Ishikawa (cell line): ENCODE measurements around the gene PDE11A.

Experiments used
- CEBPB ChIP-seq: IDR thresholded peaks from 2 replicates; pipeline ENCODE4 v1.6.1; 2012
- CREB1 ChIP-seq: IDR thresholded peaks from 2 replicates; pipeline ENCODE4 v1.6.1; 2012; ENCODE audit warnings: low read depth
- EGR1 ChIP-seq: IDR thresholded peaks from 2 replicates; pipeline ENCODE4 v1.6.1; 2012
- EP300 ChIP-seq: IDR thresholded peaks from 2 replicates; pipeline ENCODE4 v1.6.1; 2012; ENCODE audit warnings: borderline replicate concordance
- FOXM1 ChIP-seq: IDR thresholded peaks from 2 replicates; pipeline ENCODE4 v1.6.1; 2012; ENCODE audit warnings: low read depth, borderline replicate concordance
- NFIC ChIP-seq: IDR thresholded peaks from 2 replicates; pipeline ENCODE4 v1.6.1; 2012
- RAD21 ChIP-seq: IDR thresholded peaks from 2 replicates; pipeline ENCODE4 v1.6.1; 2012; ENCODE audit warnings: low read depth
- TAF1 ChIP-seq: IDR thresholded peaks from 2 replicates; pipeline ENCODE4 v1.6.1; 2012; ENCODE audit warnings: low read depth, mild to moderate bottlenecking
- TCF12 ChIP-seq: IDR thresholded peaks from 2 replicates; pipeline ENCODE4 v1.6.1; 2012; ENCODE audit warnings: low read depth
- TEAD4 ChIP-seq: IDR thresholded peaks from 2 replicates; pipeline ENCODE4 v1.6.1; 2012
- YY1 ChIP-seq: IDR thresholded peaks from 2 replicates; pipeline ENCODE4 v1.6.1; 2012; ENCODE audit warnings: low read depth
- ZBTB7A ChIP-seq: IDR thresholded peaks from 2 replicates; pipeline ENCODE4 v1.6.1; 2012; ENCODE audit warnings: low read depth
- TF ChIP-seq, protein P1 (sequence below): IDR thresholded peaks from 2 replicates; pipeline ENCODE4 v1.6.1; 2012
- TF ChIP-seq, protein P2 (sequence below): IDR thresholded peaks from 2 replicates; pipeline ENCODE4 v1.6.1; 2012
- TF ChIP-seq, protein P3 (sequence below): IDR thresholded peaks from 2 replicates; pipeline ENCODE4 v1.6.1; 2012; ENCODE audit warnings: low read depth, mild to moderate bottlenecking

The PDE11A gene

DNA sequence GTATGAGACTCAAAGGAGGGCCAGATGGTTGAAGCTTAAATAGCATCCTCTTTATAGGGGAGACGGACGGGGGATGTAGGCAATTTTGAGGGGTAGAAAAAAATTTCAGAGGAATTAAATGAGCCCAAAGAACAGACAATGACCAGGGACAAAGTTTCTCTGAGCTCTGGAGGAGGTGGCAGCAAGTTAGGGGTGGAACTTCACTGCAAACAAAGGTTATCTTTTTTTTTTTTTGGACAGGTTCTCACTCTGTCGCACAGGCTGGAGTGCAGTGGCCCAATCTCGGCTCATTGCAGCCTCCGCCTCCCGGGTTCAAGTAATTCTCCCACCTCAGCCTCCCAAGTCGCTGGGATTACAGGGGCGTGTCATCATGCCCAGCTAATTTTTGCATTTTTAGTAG lies 195.6 kb downstream of the PDE11A start:
- TF ChIP-seq TEAD4 (no peak), FOXM1 (no peak), ZBTB7A (no peak), EP300 (no peak), TCF12 (no peak), CEBPB (no peak), CREB1 (no peak), EGR1 (no peak), TAF1 (no peak), YY1 (no peak), NFIC (no peak), RAD21 (no peak)
- TF ChIP-seq, protein P1, sequence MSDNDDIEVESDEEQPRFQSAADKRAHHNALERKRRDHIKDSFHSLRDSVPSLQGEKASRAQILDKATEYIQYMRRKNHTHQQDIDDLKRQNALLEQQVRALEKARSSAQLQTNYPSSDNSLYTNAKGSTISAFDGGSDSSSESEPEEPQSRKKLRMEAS: no peak
- TF ChIP-seq, protein P2, sequence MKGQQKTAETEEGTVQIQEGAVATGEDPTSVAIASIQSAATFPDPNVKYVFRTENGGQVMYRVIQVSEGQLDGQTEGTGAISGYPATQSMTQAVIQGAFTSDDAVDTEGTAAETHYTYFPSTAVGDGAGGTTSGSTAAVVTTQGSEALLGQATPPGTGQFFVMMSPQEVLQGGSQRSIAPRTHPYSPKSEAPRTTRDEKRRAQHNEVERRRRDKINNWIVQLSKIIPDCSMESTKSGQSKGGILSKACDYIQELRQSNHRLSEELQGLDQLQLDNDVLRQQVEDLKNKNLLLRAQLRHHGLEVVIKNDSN: no peak

DNA sequence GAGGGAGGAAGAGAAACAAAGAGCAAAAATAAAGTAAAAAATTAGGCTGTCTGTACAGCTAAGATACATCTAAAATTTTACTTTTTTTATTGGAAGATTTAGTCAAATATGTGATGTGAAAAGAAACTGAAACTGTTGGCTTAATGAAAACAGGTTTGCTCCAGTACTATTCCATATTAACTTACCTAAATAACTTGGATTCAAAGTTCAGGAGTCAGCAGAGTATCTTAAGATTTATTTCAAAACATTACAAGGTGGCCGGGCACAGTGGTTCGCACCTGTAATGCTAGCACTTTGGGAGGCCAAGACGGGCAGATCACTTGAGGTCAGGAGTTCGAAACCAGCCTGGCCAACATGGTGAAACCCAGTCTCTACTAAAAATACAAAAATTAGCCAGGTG lies 197.9 kb downstream of the PDE11A start:
- TF ChIP-seq TAF1 (no peak), YY1 (no peak), CREB1 (no peak), EP300 (no peak), FOXM1 (no peak), TCF12 (no peak), ZBTB7A (no peak), CEBPB (no peak)
- TF ChIP-seq, protein P3, sequence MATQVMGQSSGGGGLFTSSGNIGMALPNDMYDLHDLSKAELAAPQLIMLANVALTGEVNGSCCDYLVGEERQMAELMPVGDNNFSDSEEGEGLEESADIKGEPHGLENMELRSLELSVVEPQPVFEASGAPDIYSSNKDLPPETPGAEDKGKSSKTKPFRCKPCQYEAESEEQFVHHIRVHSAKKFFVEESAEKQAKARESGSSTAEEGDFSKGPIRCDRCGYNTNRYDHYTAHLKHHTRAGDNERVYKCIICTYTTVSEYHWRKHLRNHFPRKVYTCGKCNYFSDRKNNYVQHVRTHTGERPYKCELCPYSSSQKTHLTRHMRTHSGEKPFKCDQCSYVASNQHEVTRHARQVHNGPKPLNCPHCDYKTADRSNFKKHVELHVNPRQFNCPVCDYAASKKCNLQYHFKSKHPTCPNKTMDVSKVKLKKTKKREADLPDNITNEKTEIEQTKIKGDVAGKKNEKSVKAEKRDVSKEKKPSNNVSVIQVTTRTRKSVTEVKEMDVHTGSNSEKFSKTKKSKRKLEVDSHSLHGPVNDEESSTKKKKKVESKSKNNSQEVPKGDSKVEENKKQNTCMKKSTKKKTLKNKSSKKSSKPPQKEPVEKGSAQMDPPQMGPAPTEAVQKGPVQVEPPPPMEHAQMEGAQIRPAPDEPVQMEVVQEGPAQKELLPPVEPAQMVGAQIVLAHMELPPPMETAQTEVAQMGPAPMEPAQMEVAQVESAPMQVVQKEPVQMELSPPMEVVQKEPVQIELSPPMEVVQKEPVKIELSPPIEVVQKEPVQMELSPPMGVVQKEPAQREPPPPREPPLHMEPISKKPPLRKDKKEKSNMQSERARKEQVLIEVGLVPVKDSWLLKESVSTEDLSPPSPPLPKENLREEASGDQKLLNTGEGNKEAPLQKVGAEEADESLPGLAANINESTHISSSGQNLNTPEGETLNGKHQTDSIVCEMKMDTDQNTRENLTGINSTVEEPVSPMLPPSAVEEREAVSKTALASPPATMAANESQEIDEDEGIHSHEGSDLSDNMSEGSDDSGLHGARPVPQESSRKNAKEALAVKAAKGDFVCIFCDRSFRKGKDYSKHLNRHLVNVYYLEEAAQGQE: no peak
- TF ChIP-seq, protein P1: no peak

DNA sequence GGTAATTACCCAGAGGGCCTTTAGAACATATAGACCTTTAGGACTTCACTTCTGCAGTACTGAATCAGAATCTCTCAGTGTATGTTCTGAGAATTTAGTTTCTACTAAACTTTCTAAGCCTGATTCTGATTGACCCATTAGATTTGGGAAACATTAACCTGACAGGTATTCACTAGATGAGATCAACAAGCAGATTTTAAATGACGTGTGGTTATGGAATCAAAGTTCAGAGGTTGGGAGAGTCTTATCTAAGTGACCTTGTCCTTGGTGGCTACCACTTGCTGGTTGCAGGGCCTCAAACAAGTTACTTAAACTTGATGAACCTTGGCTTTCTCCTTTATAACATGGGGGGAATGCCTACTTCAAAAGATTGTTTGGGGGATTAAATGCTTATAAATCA lies 198.7 kb downstream of the PDE11A start:
- no peak for TF ChIP-seq ZBTB7A
- TF ChIP-seq CREB1: no peak
- no peak for TF ChIP-seq TCF12
- no peak for TF ChIP-seq YY1
- TF ChIP-seq EP300: no peak
- TF ChIP-seq EGR1: no peak
- TF ChIP-seq, protein P3: no peak

DNA sequence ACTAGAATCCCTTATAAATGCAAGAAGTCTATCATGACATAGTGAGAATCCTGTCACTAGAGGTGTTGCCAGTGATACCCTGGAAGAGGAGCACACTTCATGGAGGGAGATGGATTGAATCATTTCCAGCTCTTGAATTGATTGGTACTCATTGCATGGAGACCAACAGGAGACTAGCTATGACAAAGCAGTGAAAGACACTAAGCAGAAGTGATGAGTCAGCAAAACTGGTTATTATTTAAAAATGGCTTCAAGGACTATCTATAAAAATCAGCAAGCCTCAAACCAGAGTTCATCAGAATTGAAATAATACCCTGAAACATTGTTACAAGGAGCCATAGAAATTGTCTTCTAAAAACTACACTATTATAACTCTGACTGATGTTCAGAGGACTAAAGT lies 200.3 kb downstream of the PDE11A start:
- TF ChIP-seq, protein P3: no peak
- TF ChIP-seq RAD21 (no peak), TAF1 (no peak), TCF12 (no peak), TEAD4 (no peak), CEBPB (no peak), CREB1 (no peak), FOXM1 (no peak), EP300 (no peak)
- TF ChIP-seq, protein P1: no peak
- TF ChIP-seq, protein P2: no peak
